IPS-NIHi11 (cell line): Measurements from ENCODE around the gene LARGE2.

Source experiments
- DNase-seq: peaks from one replicate; pipeline ENCODE4 v3.0.0; 2012; ENCODE audit warnings: mixed read lengths, low spot score

Gene LARGE2

GRCh38 chr11:45964911-45965389, 42.5 kb downstream of the LARGE2 start:
- DNase-seq = peak; percentile 84

GRCh38 chr11:45967506-45967905, 45.0 kb downstream of the LARGE2 start:
- no peak for DNase-seq

- no peak for DNase-seq
These were observed 46.4 kb downstream of the LARGE2 start for GRCh38 chr11:45968901-45969300.

- DNase-seq = no peak
These were observed 51.1 kb downstream of the LARGE2 start for GRCh38 chr11:45973601-45974000.

GRCh38 chr11:45974806-45975205, 52.4 kb downstream of the LARGE2 start:
- DNase-seq = no peak
